Endodermal cell (in vitro differentiated cells): Measurements from ENCODE around the gene CHAF1B. TPM values are rescaled to one million over a fixed set of nuclear protein-coding genes. Genes with fewer than 3 reads are reported as not detected.
"Not testable (repeated sequence)": the region's sequence is repeated elsewhere in the genome, so short reads cannot be mapped to it uniquely, and the experiment has no call there.

Source experiments
- DNase-seq: peaks from one replicate; pipeline ENCODE4 v3.0.0-alpha.2; 2017
- H3K27ac ChIP-seq: 2 replicates; pipeline ENCODE4 v1.5.1; 2013; ENCODE audit warnings: mild to moderate bottlenecking, low read depth, low read length, moderate library complexity
- H3K27me3 ChIP-seq: 2 replicates; pipeline ENCODE4 v1.6.1; 2013; ENCODE audit warnings: mild to moderate bottlenecking, low read length, moderate library complexity; ENCODE audit not compliant: insufficient read depth, control insufficient read depth, poor library complexity, severe bottlenecking
- H3K36me3 ChIP-seq: 2 replicates; pipeline ENCODE4 v1.7.0; 2013; ENCODE audit warnings: mild to moderate bottlenecking, low read length, moderate library complexity; ENCODE audit not compliant: control insufficient read depth, insufficient read depth
- H3K4me1 ChIP-seq: one replicate; pipeline ENCODE4 v1.7.0; 2013; ENCODE audit warnings: low read length; ENCODE audit not compliant: control insufficient read depth, insufficient read depth
- H3K4me3 ChIP-seq: 2 replicates; pipeline ENCODE4 v1.5.1; 2013; ENCODE audit warnings: mild to moderate bottlenecking, low read length, moderate library complexity
- H3K9ac ChIP-seq: 2 replicates; pipeline ENCODE4 v1.6.1; 2013; ENCODE audit warnings: mild to moderate bottlenecking, low read length, moderate library complexity; ENCODE audit not compliant: poor library complexity, severe bottlenecking; ENCODE audit errors: extremely low read depth
- H3K9me3 ChIP-seq: 2 replicates; pipeline ENCODE4 v1.6.1; 2013; ENCODE audit warnings: mild to moderate bottlenecking, low read length, moderate library complexity; ENCODE audit not compliant: control insufficient read depth
- H3K27ac Mint-ChIP-seq: 2 replicates; pipeline ENCODE4 v1.8.0; 2020; ENCODE audit warnings: mixed read lengths
- H3K27me3 Mint-ChIP-seq: 2 replicates; pipeline ENCODE4 v1.8.0; 2021; ENCODE audit warnings: mild to moderate bottlenecking, mixed read lengths; ENCODE audit not compliant: insufficient read depth
- H3K36me3 Mint-ChIP-seq: 2 replicates; pipeline ENCODE4 v1.8.0; 2020; ENCODE audit warnings: low read depth, mixed read lengths
- H3K4me1 Mint-ChIP-seq: 2 replicates; pipeline ENCODE4 v1.8.0; 2020; ENCODE audit warnings: mixed read lengths
- H3K4me3 Mint-ChIP-seq: 2 replicates; pipeline ENCODE4 v1.8.0; 2020; ENCODE audit warnings: mild to moderate bottlenecking, moderate library complexity, mixed read lengths
- H3K9me3 Mint-ChIP-seq: 2 replicates; pipeline ENCODE4 v1.8.0; 2020; ENCODE audit warnings: mild to moderate bottlenecking, mixed read lengths
- CTCF ChIP-seq: fragments of 200-600 bp; sonication (generic); conservative IDR thresholded peaks from 2 replicates; pipeline ENCODE4 v1.5.0; 2021; ENCODE audit warnings: antibody characterized with exemption, mild to moderate bottlenecking
- WGBS, 2 experiments: methylation state at CpG; one replicate each; pipeline versions ENCODE4 v1.1.5 to v1.1.7; 2013; ENCODE audit warnings: missing lambda C conversion rate in 2 of 2, mixed read lengths in 1 of 2; ENCODE audit not compliant: insufficient coverage in 1 of 2, insufficient read length in 1 of 2; 5-methylcytosine and 5-hydroxymethylcytosine counted together
- long read RNA-seq, 4 experiments: library from polyadenylated mRNA in 2 of 4; library from RNA in 1 of 4; library from capped mRNA in 1 of 4; stranded (forward) in 3 of 4; unstranded in 1 of 4; transcript quantifications; one replicate each; pipeline ENCODE4 v2.0.0, GENCODE V29; 2020 to 2021; ENCODE audit warnings: inconsistent platforms in 1 of 4
- polyA plus RNA-seq, 2 experiments: library from polyadenylated mRNA; stranded (reverse); fragments of 50-300 nt; gene quantifications; one replicate each; pipeline ENCODE4 v1.2.3, GENCODE V29; 2013
- total RNA-seq, 2 donors: library from RNA; stranded (reverse); fragmentation: NEBNext Ultra II Directional in 1 of 2; extraction: Animal tissue kit (Norgen Biotek cat#: 25700) in 1 of 2; gene quantifications; 2 replicates in 1 of 2; 3 replicates in 1 of 2; pipeline ENCODE4 v1.2.1, GENCODE V29; 2021

Gene CHAF1B
- total RNA-seq = 10 to 100 TPM; 16.3 to 27.1 TPM
- polyA plus RNA-seq (2013, experiment 1 of 2) = 14.6 TPM
- polyA plus RNA-seq (2013, experiment 2 of 2) = 11.7 TPM
- long read RNA-seq, experiment 1, full-length matches to known transcripts = 6 of 24 reads
- long read RNA-seq, experiment 1, partial matches to known transcripts = 12 of 24 reads
- long read RNA-seq, experiment 1, other reads (novel, unspliced or antisense) = 6 of 24 reads
- long read RNA-seq, experiment 2, full-length matches to known transcripts = 44 of 62 reads
- long read RNA-seq, experiment 2, partial matches to known transcripts = 6 of 62 reads
- long read RNA-seq, experiment 2, other reads (novel, unspliced or antisense) = 12 of 62 reads
- long read RNA-seq, experiment 3, full-length matches to known transcripts = 123 of 143 reads
- long read RNA-seq, experiment 3, partial matches to known transcripts = 4 of 143 reads
- long read RNA-seq, experiment 3, other reads (novel, unspliced or antisense) = 16 of 143 reads
- long read RNA-seq, experiment 4, full-length matches to known transcripts = 21 of 31 reads
- long read RNA-seq, experiment 4, partial matches to known transcripts = 6 of 31 reads
- long read RNA-seq, experiment 4, other reads (novel, unspliced or antisense) = 4 of 31 reads

DNA sequence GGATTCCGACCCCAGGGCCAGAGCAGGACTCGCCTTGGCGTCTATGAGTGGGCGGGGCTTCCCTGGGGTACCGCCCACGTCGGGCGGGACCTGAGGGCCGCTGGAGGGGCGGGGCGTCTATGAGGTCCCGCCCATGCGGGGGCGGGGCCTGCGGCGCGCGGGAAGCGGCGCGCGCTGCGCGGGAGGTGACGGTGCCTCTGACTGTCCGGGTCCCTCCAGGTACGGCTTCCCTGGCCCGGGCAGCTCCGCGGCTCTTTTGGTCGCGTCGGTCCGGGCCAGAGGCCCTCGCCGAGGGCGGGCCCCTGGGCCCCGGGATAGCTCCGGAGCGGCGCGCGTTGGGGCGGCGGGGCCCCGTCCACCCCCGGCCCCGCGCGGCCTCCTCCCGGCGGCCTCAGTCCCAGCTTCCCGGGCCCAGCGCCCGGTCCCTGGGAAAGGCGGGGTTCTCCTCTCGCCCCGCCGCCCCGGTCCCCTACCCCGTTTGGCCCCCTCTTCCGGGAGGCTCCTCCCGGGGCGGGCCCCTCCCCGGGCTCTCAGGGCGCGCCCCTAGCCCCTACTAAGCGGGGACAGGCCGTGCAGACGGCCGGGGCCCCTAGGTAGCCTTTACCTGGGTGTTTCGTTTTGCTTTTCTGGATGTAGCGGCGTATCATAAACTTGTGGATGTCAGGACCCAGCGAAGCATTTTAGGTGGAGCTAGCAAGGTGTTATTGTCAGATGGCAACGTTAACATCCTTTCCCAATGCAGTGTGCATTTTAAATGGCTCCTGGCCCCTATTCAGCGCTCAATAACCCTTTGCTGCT, at the start of gene CHAF1B:
TSS of gene CHAF1B (plus strand) at position 160 of the 798 bp plus-strand sequence. CDS start 745 bp downstream, outside the sequence.
- no peaks in the 10 kb centered on the region for H3K4me1 ChIP-seq

DNA sequence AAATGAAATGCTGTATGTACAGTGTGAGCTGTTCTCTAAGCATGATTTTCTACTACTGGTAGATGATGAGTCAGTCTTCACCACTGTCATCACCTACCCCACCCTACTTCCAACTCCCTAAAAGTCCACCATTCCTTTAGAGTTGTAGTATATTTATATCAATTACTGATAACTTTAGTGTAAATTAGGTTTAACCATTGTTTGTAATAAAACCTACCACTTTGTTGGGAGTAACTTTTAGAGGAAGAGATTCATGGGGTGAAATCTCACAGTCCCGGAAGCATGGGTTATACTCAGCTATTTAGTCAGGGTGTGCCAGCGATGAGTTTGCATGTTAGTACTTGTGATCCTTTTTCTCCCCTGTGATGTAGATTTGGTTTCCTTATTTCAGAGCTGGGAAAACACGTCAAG, 48.1 kb upstream of the CHAF1B start:
- Histone ChIP-seq H3K4me3 (no peak overlapping the region), H3K9me3 (no peaks in the 10 kb centered on the region), H3K27me3 (no peaks in the 10 kb centered on the region), H3K36me3 (peaks cover 77% of the 10 kb centered on the region), H3K27ac (no peak overlapping the region), H3K4me1 (no peaks in the 10 kb centered on the region), H3K9ac (no peak overlapping the region)
- TF ChIP-seq CTCF = no peak
- H3K27ac Mint-ChIP-seq = no peak overlapping the region
- peaks cover 70% of the 10 kb centered on the region for H3K36me3 Mint-ChIP-seq
- no peaks in the 10 kb centered on the region for H3K27me3 Mint-ChIP-seq
- H3K4me3 Mint-ChIP-seq = no peak overlapping the region
- H3K9me3 Mint-ChIP-seq = no peaks in the 10 kb centered on the region
- DNase-seq = no peak
- 100% methylated on average over 2 to 3 of the region's 3 CpGs for WGBS, 2 experiments
- no peaks in the 10 kb centered on the region for H3K4me1 Mint-ChIP-seq

More for the DNA sequence above, at the start of gene CHAF1B:
- Mint-ChIP-seq H3K4me3 (peak within 1 kb of the TSS; percentile 69), H3K9me3 (no peaks in the 10 kb centered on the region), H3K27me3 (peaks cover 1% of the 10 kb centered on the region), H3K36me3 (peaks cover 17% of the 10 kb centered on the region), H3K4me1 (peaks cover 4% of the 10 kb centered on the region), H3K27ac (peak within 1 kb of the TSS; percentile 4)
- DNase-seq = peak; percentile 96
- no peaks in the 10 kb centered on the region for H3K9me3 ChIP-seq
- no peak within 1 kb of the TSS for H3K27ac ChIP-seq
- peak within 1 kb of the TSS; percentile 88 for H3K4me3 ChIP-seq
- no peaks in the 10 kb centered on the region for H3K27me3 ChIP-seq
- no peak for TF ChIP-seq CTCF
- 2 to 4% methylated on average over 26 to 77 of the region's 77 CpGs for WGBS, 2 experiments
- peak within 1 kb of the TSS; percentile 72 for H3K9ac ChIP-seq
- peaks cover 11% of the 10 kb centered on the region for H3K36me3 ChIP-seq

DNA sequence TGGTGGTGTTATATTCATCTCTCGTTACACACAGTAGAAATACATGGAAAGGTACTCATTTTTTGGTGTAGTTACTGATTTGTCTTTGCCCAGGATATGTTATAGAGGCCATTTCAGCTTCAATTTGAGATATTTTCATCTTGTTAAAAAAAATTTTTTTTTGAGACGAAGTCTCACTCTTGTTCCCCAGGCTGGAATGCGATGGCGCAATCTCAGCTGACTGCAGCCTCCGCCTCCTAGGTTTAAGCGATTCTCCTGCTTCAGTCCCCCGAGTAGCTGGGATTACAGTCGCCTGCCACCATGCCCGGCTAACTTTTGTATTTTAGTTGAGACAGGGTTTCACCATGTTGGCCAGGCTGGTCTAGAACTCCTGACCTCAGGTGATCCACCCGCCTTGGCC, 46.2 kb upstream of the CHAF1B start:
- no peaks in the 10 kb centered on the region for H3K4me1 Mint-ChIP-seq
- peaks cover 81% of the 10 kb centered on the region for H3K36me3 ChIP-seq

DNA sequence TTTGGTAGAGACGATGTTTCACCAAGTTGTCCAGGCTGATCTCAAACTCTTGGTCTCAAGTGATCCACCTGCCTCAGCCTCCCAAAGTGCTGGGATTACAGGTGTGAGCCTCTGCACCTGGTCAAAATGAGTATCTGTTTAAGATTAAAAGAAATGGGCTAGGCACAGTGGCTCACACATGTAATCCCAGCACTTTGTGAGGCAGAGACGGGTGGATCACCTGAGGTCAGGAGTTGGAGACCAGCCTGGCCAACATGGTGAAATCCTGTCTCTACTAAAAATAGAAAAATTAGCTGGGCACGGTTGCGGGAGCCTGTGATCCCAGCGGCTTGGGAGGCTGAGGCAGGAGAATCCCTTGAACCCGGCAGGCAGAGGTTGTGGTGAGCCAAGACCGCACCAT, 42.6 kb upstream of the CHAF1B start:
- H3K27ac Mint-ChIP-seq, H3K4me1 Mint-ChIP-seq, H3K4me1 ChIP-seq, DNase-seq, H3K27ac ChIP-seq, H3K27me3 Mint-ChIP-seq, H3K4me3 Mint-ChIP-seq, H3K9me3 ChIP-seq, H3K4me3 ChIP-seq, H3K27me3 ChIP-seq, H3K9ac ChIP-seq, H3K9me3 Mint-ChIP-seq: not testable (repeated sequence)
- WGBS, 2 experiments = 94 to 98% methylated on average over 6 to 7 of the region's 7 CpGs
- peaks cover 88% of the 10 kb centered on the region for H3K36me3 ChIP-seq
- H3K36me3 Mint-ChIP-seq = peaks cover 69% of the 10 kb centered on the region

More for the DNA sequence above, 46.2 kb upstream of the CHAF1B start:
- peaks cover 70% of the 10 kb centered on the region for H3K36me3 Mint-ChIP-seq
- no peak for TF ChIP-seq CTCF
- Histone ChIP-seq H3K9me3 (no peaks in the 10 kb centered on the region), H3K27me3 (no peaks in the 10 kb centered on the region), H3K4me1 (no peaks in the 10 kb centered on the region), H3K9ac (no peak overlapping the region), H3K4me3 (no peak overlapping the region), H3K27ac (no peak overlapping the region)
- H3K9me3 Mint-ChIP-seq = no peaks in the 10 kb centered on the region
- 95 to 96% methylated on average over 9 to 10 of the region's 10 CpGs for WGBS, 2 experiments
- H3K27ac Mint-ChIP-seq = no peak overlapping the region
- no peaks in the 10 kb centered on the region for H3K27me3 Mint-ChIP-seq
- H3K4me3 Mint-ChIP-seq = no peak overlapping the region
- no peak for DNase-seq
